ENCODE results near the gene ABCC1.

DNA sequence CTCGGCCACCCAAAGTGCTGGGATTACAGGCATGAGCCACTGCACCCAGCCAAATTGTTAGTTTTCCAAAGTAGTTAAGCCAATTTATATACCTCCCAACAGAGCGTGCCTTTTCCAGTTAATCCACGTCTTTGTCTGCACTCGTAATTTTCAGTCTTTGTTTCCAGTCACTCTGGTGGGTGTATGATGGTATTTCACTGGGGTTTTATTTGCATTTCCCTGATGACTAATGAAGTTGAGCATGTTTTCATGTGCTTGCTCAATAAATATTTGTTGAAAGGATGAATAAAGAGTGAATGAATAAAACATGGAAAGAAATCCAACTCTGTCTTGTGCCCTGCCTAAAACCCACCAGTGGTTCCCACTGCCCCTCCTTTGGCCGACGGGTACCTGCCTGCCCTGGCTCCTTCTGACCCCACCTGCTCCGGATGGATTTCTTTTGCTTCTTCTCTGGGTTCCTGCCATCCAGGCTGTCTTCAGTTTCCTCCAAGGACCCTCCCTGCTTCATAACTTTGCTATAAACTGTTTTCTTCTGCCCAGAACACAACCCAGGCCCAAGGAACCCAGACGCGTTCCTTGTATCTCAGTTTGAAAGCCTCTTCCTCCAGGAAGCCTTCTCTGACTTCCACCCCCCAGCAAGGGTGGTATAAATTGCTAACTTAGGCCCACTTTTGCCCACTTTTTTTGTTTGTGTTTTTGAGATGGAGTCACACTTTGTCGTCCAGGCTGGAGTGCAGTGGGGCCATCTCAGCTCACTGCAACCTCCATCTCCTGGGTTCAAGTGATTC lies 3.0 kb upstream of the ABCC1 start:
- TF ChIP-seq EZH2 (IDR thresholded peaks at IDR 0.05; ENCODE audit: borderline replicate concordance, low read depth, low read length, poor library complexity, severe bottlenecking) (no peak), CTCF (conservative IDR thresholded peaks at IDR 0.05; ENCODE audit: low read depth, low read length) (no peak)
